DMS153 treated with DMSO at 0.1 percent for 48 hours (cell line): ENCODE results near the gene UNC119B.

Experiments
- DNase-seq: peaks from one replicate; lab custom pipeline; 2025; ENCODE audit not compliant: unreplicated experiment; lab: John Stamatoyannopoulos, UW

Gene UNC119B

DNA sequence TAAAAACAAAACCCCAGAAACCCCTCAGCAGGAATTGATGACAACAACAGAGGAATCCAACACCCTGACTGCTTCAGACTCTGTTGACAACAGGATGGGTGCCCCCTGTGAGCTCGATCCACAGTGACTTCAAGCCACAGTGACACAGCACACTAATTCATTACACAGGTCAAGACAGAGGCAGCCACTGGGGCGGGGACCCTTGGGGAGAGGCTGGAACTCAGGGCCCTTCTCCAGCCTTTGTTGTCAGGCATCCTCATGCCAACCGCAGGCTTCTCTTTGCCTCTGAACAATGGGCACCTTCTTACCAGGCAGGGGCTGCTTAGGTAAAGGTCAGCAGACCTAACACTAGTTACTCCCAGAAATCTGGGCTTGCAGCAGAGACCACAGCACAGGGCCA is 53.0 kb downstream of the UNC119B start:
- DNase-seq = no peak

GRCh38 chr12:120764816-120765215 is 54.6 kb downstream of the UNC119B start:
- DNase-seq = no peak

GRCh38 chr12:120766566-120766965 is 56.3 kb downstream of the UNC119B start:
- no peak for DNase-seq

GRCh38 chr12:120767071-120768024 is 57.1 kb downstream of the UNC119B start:
- DNase-seq = no peak

DNA sequence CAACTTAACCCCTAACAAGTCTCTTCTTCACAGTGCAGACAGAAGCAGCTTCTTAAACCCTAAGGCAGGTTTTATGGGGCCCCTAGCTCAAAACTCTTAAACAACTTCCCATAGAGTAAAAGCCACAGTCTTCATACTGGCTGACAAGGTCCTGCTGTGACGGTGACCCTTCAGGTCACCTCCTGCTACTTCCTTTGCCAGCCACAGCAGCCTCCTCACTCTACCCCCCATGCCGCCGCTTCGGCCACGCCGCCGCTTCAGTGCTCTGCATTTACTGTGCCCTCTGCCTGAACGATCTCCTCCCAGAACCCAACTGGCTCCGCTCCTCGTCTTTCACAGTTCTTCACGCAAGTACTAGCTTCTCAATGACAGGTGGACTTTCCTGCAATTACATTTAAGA is 60.8 kb downstream of the UNC119B start:
- DNase-seq = no peak
